ENCODE measurements around the gene FBXO45. TPM values are rescaled to one million over a fixed set of nuclear protein-coding genes. Genes with fewer than 3 reads are reported as not detected.

The FBXO45 gene
- total RNA-seq, 1 donor, result 8.7 TPM

Other genes starting within 250 kb of the FBXO45 start
- gene TM4SF19, start 230.3 kb upstream of the FBXO45 start, total RNA-seq, result 1.3 TPM
- gene UBXN7, start 136.2 kb upstream of the FBXO45 start, total RNA-seq, result 50.3 TPM
- 25.9 TPM for gene RNF168, start 64.9 kb upstream of the FBXO45 start, total RNA-seq
- gene SMCO1, start 53.3 kb upstream of the FBXO45 start, total RNA-seq, result not detected
- gene WDR53, start 106 bp upstream of the FBXO45 start, total RNA-seq, result 7.0 TPM
- 43.4 TPM for gene NRROS, start 71.0 kb downstream of the FBXO45 start, total RNA-seq
- 0.73 TPM for gene CEP19, start 143.6 kb downstream of the FBXO45 start, total RNA-seq
- 14.2 TPM for gene PIGX, start 143.7 kb downstream of the FBXO45 start, total RNA-seq
- gene PAK2, start 171.2 kb downstream of the FBXO45 start, total RNA-seq, result 37.9 TPM

Data from mononuclear cell (primary cell).